ENCODE measurements around the gene JAG1. TPM values are rescaled to one million over a fixed set of nuclear protein-coding genes. Genes with fewer than 3 reads are reported as not detected.

Gene JAG1
- total RNA-seq, 1 donor from 2014 or later: 161 TPM

GRCh38 chr20:10668677-10669368 lies 5.0 kb downstream of the JAG1 start:
- no peak for DNase-seq (ENCODE audit: low spot score)

DNA sequence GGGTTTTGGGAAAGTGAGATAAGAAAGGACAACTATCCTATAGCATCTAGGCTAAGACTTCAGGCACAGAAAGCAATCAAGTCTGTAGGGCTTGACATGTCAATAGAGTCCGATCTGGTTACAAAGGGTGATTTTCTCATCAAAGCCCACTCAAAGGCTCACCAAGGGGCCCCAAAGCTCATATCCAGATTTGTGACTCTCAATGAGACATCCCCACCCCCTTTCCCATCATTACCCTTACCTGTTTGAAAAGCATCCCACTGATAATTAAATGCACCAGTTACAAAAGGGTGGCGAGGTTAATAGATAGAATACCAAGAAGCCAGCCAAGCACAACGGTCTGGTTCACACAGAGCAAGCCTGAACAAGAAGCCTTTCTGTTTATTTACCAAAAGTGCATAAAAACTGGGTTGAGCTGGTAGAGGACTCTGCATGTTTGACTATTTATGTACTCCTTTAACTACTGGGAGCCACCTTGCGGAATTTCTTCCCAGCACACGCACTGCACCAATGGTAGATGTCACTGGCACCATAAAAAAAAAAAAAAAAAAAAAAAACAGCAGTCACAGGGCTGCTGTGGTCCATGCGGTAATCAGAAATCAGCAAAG lies 6.1 kb downstream of the JAG1 start:
- peak; percentile 63 for DNase-seq (ENCODE audit: low spot score)

GRCh38 chr20:10667077-10667401 lies 6.8 kb downstream of the JAG1 start:
- no peak for DNase-seq (ENCODE audit: low spot score)

GRCh38 chr20:10666221-10667076 lies 7.3 kb downstream of the JAG1 start:
- DNase-seq (ENCODE audit: low spot score): no peak

GRCh38 chr20:10665791-10666190 lies 8.0 kb downstream of the JAG1 start:
- no peak for DNase-seq (ENCODE audit: low spot score)

- DNase-seq (ENCODE audit: low spot score): no peak
These were observed 8.7 kb downstream of the JAG1 start for GRCh38 chr20:10665027-10665561.

- DNase-seq (ENCODE audit: low spot score): no peak
These were observed 10.0 kb downstream of the JAG1 start for GRCh38 chr20:10663756-10664155.

GRCh38 chr20:10662661-10663458 lies 10.9 kb downstream of the JAG1 start:
- DNase-seq (ENCODE audit: low spot score): no peak

DNA sequence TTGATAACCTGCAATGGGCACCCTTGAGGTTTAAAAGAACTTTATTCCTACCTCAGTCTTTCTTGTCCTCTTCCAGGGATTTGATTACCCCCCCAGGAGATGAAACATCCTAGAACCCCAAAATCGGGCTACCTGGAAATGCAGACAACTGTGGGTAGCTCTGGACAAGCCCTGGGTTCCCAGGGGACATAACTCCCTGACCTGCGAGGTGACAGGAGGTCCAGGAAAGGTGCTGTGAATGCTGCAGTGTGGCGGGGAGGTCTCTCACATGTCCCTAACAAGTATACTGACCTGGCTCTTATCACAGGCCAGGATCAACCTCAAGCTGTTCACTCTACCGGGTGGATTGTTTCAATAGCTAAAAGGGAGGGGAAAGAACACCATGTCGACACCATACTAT lies 11.6 kb downstream of the JAG1 start:
- DNase-seq (ENCODE audit: low spot score): no peak

DNA sequence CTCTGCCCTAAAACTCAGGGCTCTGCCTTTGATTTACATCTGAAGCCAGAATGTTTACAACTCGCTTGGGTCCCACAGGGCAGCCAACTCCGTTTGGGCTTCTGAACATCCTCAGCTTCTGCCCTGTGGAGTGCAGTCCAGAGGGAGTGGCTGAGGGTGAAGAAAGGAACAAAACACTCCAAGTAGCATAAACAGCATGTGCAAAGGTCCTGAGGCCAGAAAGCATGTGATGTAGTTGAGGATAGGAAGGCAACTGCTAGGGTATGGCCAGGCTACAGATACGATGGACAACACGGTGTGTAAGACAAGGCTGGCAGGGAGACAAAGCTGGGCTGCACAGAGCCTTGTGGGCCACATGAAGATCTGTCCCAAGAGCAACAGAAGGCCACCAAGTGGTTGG lies 12.5 kb downstream of the JAG1 start:
- DNase-seq (ENCODE audit: low spot score): no peak

DNA sequence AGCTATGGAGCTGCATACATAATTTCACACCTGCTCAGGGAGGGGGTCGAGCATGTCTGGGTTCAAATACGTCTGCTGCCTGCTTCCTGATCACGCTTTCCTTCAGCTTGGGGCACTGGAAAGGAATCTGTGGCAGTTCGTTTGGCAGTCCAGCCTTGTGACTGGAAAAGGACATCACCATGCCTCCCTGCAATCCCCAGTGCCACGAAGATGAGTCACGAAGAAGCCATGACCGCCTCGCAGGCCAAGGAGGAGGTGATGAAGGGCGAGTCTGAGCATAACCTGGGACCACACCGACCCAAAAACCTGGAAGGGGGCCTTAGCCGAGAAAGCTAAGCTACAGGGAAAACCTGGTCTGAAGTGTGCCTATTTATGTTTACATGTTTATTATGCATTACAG lies 13.1 kb downstream of the JAG1 start:
- no peak for DNase-seq (ENCODE audit: low spot score)

- DNase-seq (ENCODE audit: low spot score): no peak
These were observed 13.9 kb downstream of the JAG1 start for GRCh38 chr20:10659651-10660601.

GRCh38 chr20:10658876-10659632 lies 14.7 kb downstream of the JAG1 start:
- DNase-seq (ENCODE audit: low spot score): no peak

DNA sequence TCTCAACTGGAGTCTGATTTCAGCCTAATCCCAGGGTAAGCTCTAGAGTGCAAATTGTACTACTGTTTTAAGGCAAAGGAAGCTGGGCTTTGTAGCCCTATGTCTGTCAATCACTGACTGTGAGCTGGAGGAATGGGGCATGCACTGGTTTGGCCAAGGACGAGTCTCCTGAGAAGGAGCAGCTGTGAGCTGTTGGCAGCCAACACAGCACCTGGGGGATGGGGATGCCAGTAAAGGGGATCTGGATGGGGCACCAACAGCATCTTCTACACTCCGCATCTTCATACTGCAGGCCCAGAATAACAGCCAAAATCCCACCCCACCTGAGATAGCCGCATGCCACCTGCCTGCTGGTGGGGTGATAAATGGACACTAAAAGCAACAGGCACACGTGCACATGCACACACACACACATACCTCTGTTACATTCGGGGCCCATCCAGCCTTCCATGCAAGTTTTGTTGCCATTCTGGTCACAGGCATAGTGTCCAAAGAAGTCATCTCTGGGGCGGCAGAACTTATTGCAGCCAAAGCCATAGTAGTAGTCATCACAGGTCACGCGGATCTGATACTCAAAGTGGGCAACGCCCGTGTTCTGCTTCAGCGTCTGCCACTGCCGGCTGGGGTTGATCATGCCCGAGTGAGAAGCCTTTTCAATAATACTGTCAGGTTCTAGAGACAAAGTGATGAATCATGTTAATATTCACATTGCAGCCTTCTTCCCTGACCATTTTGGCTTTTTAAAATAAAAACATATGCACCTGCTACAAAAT lies 15.6 kb downstream of the JAG1 start:
- DNase-seq (ENCODE audit: low spot score): no peak

DNA sequence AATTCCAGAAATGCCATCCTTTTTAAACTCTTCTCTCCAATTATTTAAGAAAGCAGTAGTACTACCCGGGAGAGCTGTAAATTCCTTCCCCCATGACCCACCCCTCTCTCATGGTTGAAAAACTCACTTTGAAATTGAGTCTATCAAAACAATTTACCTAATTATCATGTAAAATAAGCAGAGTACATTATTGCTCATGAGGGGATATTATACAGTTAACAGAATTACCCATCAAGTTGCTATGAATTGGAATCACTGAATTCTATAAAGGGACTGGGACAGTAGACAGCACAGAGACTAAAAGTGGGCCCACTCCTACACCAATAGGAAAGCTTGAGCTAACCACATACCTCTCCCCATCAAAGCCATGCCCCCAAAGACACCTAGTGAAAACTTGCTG lies 16.3 kb downstream of the JAG1 start:
- no peak for DNase-seq (ENCODE audit: low spot score)

GRCh38 chr20:10655720-10656669 lies 17.8 kb downstream of the JAG1 start:
- DNase-seq (ENCODE audit: low spot score): no peak

GRCh38 chr20:10654630-10655029 lies 19.2 kb downstream of the JAG1 start:
- peak; percentile 83 for DNase-seq (ENCODE audit: low spot score)

DNA sequence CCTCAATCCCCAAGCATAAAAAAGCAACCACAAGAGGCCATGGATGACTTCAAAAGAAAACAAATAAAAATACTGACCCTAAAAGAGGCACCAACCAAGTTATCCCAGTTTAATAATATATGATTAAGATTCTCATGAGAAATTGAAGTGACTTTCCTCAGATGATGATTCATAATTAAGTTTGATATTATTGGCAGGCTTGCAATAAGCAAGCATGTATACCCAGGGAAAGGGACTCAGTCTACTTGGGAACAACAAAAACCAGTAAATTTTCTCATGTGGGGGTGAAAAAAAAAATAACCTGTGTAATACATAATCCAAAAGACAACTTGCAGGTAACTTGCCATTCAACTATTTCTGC lies 19.6 kb downstream of the JAG1 start:
- no peak for DNase-seq (ENCODE audit: low spot score)

Measured in ureter (tissue), 1 donor.